ENCODE measurements around the gene CACNA2D1.
"Not testable (repeated sequence)": the region's sequence is repeated elsewhere in the genome, so short reads cannot be mapped to it uniquely, and the experiment has no call there.

CACNA2D1 gene

DNA sequence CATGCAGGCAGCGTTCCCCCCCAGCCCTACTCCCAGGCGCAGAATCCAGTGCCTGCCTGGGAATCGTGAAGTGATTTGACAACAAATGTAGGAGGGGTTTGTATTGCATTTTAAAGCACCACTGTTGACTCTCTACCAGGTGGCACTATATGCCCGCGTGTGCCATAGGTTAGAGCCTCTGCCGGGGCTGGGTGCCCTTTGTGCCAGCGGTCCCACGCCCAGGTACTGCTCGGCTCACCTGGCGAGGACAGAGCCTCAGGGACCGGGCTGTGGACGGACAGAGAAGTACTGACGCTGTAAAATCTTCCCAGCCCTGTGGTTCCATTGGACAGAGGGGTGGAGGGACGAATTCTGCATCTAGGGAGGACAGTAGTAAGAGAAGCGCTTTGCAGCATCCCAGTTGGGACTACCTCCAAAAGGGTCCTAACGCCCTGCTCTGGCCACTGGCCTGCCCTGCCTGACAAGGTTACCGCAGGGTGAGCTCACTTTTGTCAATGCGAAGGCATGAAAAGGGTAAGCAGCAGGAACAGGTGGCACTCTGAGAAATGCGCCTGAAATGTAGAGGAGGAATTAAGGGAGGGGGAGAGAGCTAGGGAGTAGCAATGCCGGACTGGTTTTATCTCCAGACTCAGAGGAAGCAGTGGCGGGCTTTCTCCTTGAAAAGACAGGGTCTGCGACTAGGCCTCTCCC is 788 bp upstream of the CACNA2D1 start:
- no peak for DNase-seq (ENCODE audit: insufficient read length, low spot score)
- no peak for FAIRE-seq
- TF ChIP-seq POLR2A (IDR thresholded peaks at IDR 0.05; ENCODE audit: low read depth, low read length) = no peak

DNA sequence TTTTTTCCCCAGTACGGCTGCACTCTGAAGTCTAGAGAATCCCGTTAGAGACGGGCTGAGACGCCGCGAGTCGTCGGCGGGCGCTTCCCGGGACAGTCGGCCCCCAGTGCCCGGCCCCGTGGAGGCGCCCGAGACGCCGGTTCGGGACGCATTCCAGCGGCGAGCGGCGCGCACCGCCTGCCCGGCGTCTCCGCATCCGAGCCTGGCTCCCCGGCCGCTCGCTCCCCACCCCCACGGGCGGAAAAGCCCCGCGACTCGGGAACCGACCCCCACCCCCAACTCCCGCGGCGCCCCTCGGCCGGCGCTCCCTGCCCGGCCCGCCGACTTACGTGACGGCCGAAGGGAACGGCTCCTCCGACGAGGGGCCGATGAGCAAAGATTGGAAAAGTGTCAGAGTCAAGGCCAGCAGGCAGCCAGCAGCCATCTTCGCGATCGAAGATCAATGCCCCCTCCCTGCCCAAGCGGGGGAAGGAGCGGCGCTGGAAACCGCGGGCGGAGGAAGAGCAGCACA is 486 bp downstream of the CACNA2D1 start:
- no peak for DNase-seq (ENCODE audit: insufficient read length, low spot score)
- FAIRE-seq = no peak
- TF ChIP-seq POLR2A (IDR thresholded peaks at IDR 0.05; ENCODE audit: low read depth, low read length) = no peak

DNA sequence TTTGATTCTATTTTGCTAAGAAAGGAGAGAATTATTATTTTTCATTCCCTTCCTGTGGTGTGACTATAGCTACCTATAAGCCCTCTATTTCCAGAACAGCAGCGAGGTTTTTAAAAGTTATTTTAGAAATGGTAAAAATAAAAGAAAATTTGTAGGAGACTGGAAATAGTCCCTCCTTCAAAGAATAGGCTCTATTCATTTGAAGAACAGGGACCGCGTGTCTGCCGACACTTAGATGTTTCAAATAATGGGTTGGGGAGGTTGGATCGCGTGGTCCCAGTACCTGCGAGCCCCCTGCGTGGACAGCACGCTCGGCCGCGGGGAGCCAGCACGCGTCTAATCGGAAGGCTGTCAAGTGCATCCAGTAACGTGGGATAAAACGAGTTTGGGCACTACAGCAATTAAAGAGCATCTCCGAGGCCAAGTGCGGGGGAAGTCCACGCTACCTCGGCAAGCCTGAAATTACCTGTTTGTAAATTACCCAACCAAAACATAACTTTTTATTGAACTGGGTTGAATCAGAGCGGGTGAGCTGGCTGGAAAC is 1.0 kb downstream of the CACNA2D1 start:
- no peak for TF ChIP-seq POLR2A (IDR thresholded peaks at IDR 0.05; ENCODE audit: low read depth, low read length)
- FAIRE-seq = no peak
- no peak for DNase-seq (ENCODE audit: insufficient read length, low spot score)

DNA sequence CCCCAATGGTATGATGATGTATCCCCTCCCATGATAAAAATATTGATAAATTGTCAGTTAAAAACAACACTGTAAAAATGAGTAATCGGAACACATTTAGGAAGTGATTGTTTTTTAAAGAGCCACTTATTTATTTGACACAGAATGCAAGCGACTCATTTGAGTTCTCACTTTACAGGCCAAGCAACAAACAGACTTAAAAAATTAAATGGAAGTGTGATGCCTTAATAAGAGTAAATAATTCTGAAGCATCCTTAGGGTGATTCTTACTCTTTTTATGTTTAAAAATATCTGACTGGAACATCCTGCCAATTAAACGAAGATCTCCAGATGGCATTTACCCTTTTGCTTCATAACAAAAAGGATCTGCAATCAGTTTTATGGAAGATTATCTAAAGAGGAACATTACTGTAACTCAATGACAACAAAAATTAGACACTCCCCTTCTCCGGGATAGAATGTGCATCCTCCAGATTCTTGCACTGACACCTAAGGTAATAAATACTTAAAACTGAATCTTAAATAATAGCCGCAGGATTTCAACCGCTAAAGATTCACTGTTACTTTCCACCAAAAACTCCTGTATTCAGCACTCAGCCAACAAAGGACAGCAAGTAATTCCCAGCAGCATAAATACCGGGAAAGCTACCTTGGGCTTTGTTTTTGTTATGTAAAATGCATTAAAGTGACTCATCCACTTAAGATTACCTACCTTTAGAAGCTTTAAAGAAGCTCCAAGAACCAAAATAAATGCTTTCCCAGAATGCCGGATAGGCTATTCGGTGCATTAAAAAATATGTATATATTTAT is 1.7 kb downstream of the CACNA2D1 start:
- FAIRE-seq = no peak
- TF ChIP-seq POLR2A (IDR thresholded peaks at IDR 0.05; ENCODE audit: low read depth, low read length) = no peak
- no peak for DNase-seq (ENCODE audit: insufficient read length, low spot score)

DNA sequence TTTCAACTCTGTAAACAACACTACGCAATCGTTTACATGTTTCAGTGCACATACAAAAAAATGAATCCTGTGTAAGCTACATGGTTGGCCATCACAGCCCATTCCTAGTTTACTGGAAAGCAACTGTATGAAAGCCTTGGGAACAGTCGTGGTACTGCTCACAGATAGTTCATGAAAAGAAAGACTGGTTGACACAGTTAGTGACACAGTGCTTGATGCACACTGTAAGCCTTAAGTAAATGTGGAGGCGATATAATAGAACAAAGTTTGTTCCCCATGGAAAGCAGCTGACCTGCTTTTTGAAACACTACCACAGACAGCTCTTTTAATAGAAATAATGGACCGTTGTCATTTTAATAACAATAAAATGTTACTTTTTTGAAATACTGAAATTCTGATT is 5.1 kb downstream of the CACNA2D1 start:
- FAIRE-seq = no peak
- TF ChIP-seq POLR2A (IDR thresholded peaks at IDR 0.05; ENCODE audit: low read depth, low read length) = no peak
- no peak for DNase-seq (ENCODE audit: insufficient read length, low spot score)

DNA sequence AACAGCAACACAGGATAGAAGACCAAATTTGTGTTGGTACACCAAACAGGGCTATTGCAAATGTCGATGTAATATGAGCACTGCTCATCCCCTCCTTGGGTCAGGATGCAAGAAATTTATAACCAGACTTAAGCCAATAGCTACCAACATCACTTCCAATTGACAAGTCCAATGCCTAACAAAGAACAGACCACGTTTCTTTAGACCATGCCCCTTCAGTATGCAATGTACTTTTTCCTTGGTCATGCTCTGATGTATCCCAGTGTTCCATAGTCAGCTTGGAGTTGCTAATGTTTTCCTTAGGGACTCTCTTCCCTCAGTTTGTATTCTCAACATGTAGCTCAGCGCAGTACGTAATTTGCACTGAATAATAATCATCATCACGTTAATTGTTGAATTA is 7.8 kb downstream of the CACNA2D1 start:
- TF ChIP-seq POLR2A (IDR thresholded peaks at IDR 0.05; ENCODE audit: low read depth, low read length) = no peak
- FAIRE-seq = no peak
- DNase-seq (ENCODE audit: insufficient read length, low spot score) = no peak

DNA sequence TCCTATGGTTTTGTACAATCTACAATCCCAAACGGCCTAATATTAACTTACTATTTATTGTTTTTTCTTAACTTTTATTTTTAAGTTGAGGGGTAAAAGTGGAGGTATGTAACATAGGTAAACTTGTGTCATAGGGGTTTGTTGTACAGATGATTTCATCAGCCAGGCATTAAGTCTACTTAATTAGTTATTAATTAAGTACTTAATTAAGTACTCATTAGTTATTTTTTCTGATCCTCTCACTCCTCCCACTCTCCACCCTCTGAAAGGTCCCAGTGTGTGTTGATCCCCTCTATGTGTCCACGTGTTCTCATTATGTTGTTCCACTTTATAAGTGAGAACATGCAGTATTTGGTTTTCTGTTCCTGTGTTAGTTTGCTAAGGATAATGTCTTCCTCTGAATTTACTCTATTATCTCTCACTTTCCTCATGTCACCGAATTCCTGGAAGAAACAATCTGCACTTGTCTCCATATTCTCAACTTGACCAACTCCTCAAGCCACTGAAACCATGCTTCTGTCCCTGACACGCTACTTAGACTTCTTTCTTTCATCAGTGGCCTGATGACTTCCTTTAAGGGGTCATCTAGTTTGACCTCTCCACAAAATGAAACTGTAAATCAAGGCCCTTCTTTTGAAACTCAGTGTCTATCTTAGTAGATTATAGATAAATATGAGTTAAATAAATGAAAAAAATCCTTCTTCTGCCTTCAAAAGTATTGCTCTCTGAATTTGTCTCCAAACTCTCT is 9.1 kb downstream of the CACNA2D1 start:
- no peak for FAIRE-seq
- DNase-seq (ENCODE audit: insufficient read length, low spot score) = no peak
- no peak for TF ChIP-seq POLR2A (IDR thresholded peaks at IDR 0.05; ENCODE audit: low read depth, low read length)

DNA sequence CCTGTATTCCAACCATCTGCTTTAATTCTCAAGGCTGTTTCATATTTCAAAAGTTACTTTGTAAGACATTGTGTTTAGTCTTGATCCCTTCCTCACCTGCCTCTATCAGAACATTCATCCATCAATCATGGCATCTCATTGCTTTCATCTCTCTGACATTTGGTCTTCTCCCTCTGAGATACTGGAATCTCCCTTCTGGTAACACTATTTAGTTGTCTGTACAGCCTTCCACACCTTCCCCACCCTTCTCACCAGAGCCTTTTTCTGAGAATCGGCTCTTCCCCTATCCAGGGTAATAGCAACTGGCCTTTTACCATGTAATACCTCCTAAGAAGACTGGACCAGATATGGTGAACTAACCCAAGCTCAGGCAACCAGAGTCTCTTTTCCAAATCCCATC is 10.1 kb downstream of the CACNA2D1 start:
- DNase-seq (ENCODE audit: insufficient read length, low spot score) (no peak), FAIRE-seq (no peak)
- no peak for TF ChIP-seq POLR2A (IDR thresholded peaks at IDR 0.05; ENCODE audit: low read depth, low read length)

DNA sequence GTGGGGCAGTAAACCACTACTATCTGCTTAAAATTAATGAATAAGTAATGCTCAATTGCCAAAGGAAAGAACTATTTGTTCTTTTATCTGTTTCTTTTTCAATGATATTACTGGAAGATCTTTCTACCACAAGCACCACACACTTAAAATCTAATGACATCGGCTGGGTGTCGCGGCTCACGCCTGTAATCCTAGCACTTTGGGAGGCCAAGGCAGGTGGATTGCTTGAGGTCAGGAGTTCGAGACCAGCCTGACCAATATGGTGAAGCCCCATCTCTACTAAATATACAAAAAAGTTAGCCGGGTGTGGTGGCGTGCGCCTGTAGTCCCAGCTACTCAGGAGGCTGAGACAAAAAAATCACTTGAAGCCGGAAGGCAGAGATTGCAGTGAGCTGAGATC is 10.8 kb downstream of the CACNA2D1 start:
- not testable (repeated sequence) for DNase-seq (ENCODE audit: insufficient read length, low spot score); FAIRE-seq

DNA sequence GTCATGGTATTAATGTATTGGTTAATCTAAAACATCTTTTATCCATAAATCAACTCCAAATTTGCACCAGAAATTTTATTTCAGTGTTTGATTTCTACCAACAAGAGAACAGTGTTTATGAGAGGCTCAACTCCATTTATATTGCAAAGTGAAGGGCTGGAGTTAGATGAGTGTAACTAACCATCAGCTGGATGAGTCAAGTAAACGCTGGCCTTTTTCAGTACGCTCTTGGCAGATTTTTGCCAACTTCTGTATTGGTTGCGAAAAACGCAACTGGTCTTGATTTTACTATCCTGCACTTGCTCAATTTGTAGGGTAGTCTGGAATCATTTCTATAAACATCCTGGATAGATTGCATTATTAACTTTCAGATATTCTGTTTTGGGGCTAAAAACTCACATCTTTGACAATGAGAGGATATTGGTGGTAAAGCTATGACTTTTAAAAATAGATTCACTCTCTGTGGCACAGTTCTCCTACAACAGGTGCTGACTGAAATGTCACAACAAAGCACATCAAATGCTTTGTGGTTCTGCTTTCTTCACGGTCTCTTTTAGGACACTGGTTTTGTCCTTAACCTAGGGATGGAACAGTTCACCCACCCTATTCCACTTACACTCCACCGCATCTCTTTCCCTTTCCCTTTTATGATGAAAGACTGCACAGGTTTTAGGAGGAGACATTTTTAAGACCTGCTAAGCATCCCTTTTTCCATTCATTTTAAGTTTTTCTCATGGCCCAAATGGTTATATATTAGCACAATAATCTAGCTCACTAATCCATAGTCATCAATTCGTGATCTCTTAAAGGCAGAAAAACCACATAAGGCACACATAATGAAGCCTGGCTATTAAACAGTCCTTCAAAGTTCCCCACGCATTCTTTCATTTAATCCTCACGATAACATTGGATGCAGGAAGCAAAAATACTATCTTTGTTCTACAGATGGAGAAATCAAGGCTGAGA is 12.8 kb downstream of the CACNA2D1 start:
- DNase-seq (ENCODE audit: insufficient read length, low spot score) (no peak), FAIRE-seq (no peak)
- TF ChIP-seq POLR2A (IDR thresholded peaks at IDR 0.05; ENCODE audit: low read depth, low read length) = no peak

DNA sequence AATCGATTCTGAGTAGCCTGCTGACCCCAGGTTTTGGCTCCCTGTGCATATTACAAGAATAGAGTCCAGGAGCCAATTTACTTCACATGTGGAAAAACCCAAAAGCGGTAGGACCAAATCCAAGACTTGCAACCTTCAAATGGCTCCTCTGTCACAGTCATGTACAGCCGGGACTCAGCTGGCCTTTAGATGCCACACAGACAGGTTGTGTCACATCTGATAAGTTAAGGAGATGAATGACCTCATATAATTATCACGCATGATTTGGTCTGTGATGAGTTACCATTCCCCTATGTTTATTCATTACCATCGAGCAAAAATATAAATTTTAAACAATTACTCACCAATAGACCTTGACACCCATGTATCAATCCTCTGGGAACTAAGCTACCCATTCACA is 14.2 kb downstream of the CACNA2D1 start:
- DNase-seq (ENCODE audit: insufficient read length, low spot score) (no peak), FAIRE-seq (no peak)
- TF ChIP-seq POLR2A (IDR thresholded peaks at IDR 0.05; ENCODE audit: low read depth, low read length) = no peak

DNA sequence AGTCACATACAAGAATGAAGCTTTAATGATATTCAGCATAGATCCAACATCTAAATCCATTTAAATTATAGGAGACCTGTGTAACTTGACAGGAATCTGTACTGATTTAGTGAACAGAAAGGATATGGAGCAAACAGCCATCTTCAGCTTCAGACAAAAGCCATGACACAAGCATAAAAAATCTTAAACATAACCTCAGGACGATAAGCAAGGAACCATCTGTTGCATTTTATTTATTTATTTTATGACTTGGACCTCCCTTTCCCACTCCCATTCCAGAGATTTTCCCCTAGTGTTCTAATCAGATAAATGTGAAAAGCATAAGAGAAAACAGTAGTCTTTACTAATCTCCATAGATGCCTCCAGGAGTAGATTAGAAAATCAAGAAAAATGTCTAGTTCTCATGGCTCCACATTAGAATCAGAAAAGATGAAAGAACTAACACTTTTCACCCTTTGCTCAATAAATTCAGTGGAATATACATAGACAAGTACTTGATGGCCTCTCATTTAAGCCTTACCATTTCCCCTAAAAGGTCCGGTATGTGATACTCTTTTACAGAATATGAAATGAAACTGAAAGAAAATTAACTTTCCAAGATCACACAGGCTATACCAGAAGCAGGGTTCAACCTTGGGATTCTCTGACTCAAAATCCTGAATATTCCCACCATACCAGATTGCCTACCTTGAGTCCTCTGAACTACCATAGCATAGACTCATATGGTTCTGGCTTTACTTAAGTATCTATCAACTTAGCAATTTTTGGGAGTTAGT is 15.2 kb downstream of the CACNA2D1 start:
- DNase-seq (ENCODE audit: insufficient read length, low spot score) (no peak), FAIRE-seq (no peak)

More for the DNA sequence above, 15.2 kb downstream of the CACNA2D1 start:
- no peak for TF ChIP-seq POLR2A (IDR thresholded peaks at IDR 0.05; ENCODE audit: low read depth, low read length)
